COLO668 (cell line): ENCODE results near the gene OR51A7.
"Not testable (repeated sequence)": the region's sequence is repeated elsewhere in the genome, so short reads cannot be mapped to it uniquely, and the experiment has no call there.

Source experiments
- DNase-seq: peaks from one replicate; lab custom pipeline; 2025; ENCODE audit not compliant: unreplicated experiment; lab: John Stamatoyannopoulos, UW

OR51A7 gene

DNA sequence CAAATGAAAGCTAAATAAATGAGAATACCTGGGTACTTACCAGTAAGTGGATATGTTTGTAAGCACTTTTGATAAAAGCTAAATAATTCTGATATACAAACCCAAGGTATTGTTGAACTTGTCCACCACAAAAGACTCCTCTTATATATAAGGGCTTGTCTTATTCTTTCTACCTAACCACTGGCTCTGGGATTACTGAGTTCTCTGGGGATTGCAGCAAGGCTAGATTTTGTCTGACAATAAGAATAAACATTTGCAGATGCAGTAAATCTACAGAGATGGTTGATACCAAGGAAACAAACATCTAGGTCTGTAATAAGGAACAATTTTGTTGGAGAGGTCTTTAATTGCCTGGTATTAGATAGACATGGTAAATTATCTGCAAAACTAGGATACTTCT lies 43.9 kb downstream of the OR51A7 start, which contains the start of gene OR51A4:
OR51A4 (minus strand) TSS at position 101 of the 400 bp plus-strand sequence. CDS start 505 bp downstream, outside the sequence.
- no peak for DNase-seq

DNA sequence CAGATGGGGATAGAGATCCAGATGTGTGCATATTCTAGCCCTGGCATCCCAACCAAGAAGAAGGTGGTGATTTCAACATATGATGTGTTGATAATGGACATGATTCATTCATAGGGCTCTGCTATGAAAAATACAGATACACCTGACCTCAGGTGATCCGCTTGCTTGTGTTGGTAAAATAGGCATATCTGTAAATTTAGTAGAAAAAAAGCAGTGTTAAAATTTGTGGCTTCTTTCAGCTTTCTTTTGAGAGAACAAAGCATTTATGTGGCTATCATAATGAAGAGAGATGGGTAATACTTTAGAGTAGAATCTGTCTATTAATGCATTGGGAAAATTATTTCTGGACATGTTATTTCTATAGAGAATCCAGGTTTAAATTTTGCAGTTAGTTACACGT lies 52.0 kb downstream of the OR51A7 start, which contains the start of gene OR51A2:
OR51A2 (minus strand) TSS at position 101 of the 400 bp plus-strand sequence; CDS start at position 101, 0 bp downstream.
- not testable (repeated sequence) for DNase-seq

- no peak for DNase-seq
Observed at GRCh38 chr11:4957396-4957795, 53.8 kb downstream of the OR51A7 start.
